GM10266 (cell line): ENCODE measurements around the gene NMS.

Experiments used
- DNase-seq: peaks from one replicate; pipeline ENCODE4 v3.0.0; 2012; ENCODE audit errors: extremely low spot score
- CTCF ChIP-seq: IDR thresholded peaks from 2 replicates; pipeline ENCODE4 v1.5.1; 2012; ENCODE audit warnings: mild to moderate bottlenecking, low read depth; ENCODE audit not compliant: control insufficient read depth, insufficient read depth; ENCODE audit errors: missing control alignments

The NMS gene

DNA sequence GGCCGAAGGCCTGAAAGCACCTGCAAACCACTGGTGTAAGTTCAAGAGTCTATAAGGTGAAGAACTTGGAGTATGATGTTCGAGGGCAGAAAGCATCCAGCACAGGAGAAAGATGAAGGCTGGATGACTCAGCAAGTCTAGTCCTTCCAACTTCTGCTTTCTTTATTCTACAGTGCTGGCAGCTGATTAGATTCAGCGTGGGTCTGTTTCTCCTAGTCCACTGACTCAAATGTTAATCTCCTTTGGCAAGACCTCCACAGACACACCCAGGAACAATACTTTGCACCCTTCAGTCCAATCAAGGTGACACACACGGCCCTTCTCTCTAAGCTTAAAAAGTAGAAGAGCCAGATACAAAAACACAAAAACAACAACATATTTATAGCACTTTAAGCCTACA, 43.4 kb downstream of the NMS start:
- no peak for DNase-seq

DNA sequence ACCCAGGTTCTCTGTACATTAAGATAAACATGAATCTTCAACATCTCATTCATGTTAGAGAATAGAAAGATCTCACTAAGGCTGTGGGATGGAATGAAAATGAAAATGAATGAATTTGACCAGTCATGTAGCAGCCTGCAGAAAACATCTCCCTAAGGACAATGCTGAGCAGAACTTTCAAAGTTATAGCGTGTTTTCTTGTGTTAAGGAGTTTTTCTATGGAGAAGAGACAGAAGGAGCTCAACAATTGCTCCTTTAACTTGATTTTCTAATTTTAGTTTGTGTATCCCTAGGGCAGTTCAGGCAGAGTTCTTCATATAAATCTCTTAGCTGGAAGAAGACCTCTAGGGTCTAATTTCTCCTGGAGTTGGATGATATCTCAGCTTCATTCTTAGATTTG, 47.3 kb downstream of the NMS start:
- TF ChIP-seq CTCF: no peak
- no peak for DNase-seq

More for the DNA sequence above, 43.4 kb downstream of the NMS start:
- no peak for TF ChIP-seq CTCF

GRCh38 chr2:100518801-100519200, 48.5 kb downstream of the NMS start:
- TF ChIP-seq CTCF: no peak
- DNase-seq: no peak

- no peak for DNase-seq
- no peak for TF ChIP-seq CTCF
Observed at GRCh38 chr2:100520224-100520623, 49.9 kb downstream of the NMS start.

GRCh38 chr2:100522430-100522829, 52.1 kb downstream of the NMS start:
- DNase-seq: no peak
- TF ChIP-seq CTCF: no peak

GRCh38 chr2:100524331-100524730, 54.0 kb downstream of the NMS start:
- TF ChIP-seq CTCF: no peak
- DNase-seq: no peak

DNA sequence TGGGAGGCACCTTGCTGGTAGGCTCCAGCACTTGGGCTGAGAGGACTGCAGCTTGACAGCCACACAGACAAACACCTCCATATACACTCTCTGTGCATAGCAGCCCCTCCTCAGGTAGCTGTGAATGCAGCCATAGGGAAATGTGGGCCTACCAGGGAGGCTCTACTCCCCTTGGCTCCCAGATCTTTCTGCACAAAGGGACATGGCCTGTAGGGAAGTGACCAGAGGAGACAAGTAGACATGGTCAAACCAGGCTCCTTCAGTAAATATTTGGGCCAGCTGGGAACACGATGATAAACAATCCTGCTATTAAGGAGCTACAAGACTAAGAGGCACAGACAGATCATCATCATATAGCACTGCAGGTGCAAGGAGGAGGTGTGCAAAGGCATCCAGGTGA, 56.6 kb downstream of the NMS start:
- DNase-seq: no peak
- TF ChIP-seq CTCF: no peak
